Breast epithelium (tissue), 3 donors: ENCODE data around the gene B4GALNT3.

ENCODE experiments used
- CTCF ChIP-seq, 3 donors: fragments of 450-650 bp; IDR thresholded peaks; one replicate each; pipeline ENCODE4 v1.5.1; 2016 to 2017; ENCODE audit warnings: antibody characterized with exemption in 3 of 3, mild to moderate bottlenecking in 3 of 3, moderate library complexity in 3 of 3
- POLR2A ChIP-seq: fragments of 450-650 bp; IDR thresholded peaks from one replicate; pipeline ENCODE4 v1.6.1; 2016; ENCODE audit warnings: antibody characterized with exemption, mild to moderate bottlenecking, moderate library complexity

DNA sequence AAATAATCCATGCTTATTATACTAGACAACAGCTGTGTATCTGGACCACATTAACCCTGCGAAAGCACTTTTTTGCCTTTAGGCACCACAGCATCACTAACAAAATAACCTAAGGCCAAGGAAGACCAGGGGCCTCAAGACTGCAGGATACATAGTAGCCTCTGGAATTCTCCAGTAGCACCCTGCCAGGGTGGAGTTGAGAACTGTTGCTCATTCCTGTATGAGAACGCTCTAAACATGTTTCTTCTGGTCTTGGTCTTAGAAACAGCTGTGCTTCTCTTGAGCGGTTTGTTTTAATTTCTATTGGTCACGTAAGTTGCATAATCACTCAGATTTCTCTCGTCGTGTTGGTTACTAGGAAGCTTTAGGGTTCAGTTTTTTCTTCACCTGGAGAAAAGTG is 7.9 kb downstream of the B4GALNT3 start:
- TF ChIP-seq POLR2A (no peak), CTCF (IDR thresholded peaks at IDR 0.05) (no peak)
